MM.1S (cell line): Measurements from ENCODE around the gene NR5A2.

ENCODE experiments used
- DNase-seq: peaks from one replicate; pipeline ENCODE4 v3.0.0-alpha.2; 2015
- H2AFZ ChIP-seq: fragments of 300-600 bp; sonication (generic); 2 replicates; pipeline ENCODE4 v1.6.0; 2016; ENCODE audit warnings: antibody characterized with exemption, low read length
- H3F3A ChIP-seq: fragments of 300-600 bp; sonication (generic); 2 replicates; pipeline ENCODE4 v1.6.1; 2016; ENCODE audit warnings: mild to moderate bottlenecking, antibody characterized with exemption, low read length, moderate library complexity, mixed read lengths; ENCODE audit not compliant: insufficient read depth
- H3K27ac ChIP-seq: fragments of 300-600 bp; sonication (generic); 2 replicates; pipeline ENCODE4 v1.5.1; 2016; ENCODE audit warnings: mild to moderate bottlenecking, low read length
- H3K27me3 ChIP-seq: fragments of 300-600 bp; sonication (generic); replicated peaks from 2 replicates; pipeline ENCODE4 v1.6.0; 2016; ENCODE audit warnings: low read length; ENCODE audit not compliant: insufficient read depth
- H3K36me3 ChIP-seq: fragments of 300-600 bp; sonication (generic); replicated peaks from 2 replicates; pipeline ENCODE4 v1.6.1; 2016; ENCODE audit warnings: mild to moderate bottlenecking, low read length, mixed read lengths; ENCODE audit not compliant: insufficient read depth
- H3K4me1 ChIP-seq: fragments of 300-600 bp; sonication (generic); 2 replicates; pipeline ENCODE4 v1.6.1; 2016; ENCODE audit warnings: low read length, mixed read lengths
- H3K4me2 ChIP-seq: fragments of 300-600 bp; sonication (generic); 2 replicates; pipeline ENCODE4 v1.6.0; 2016; ENCODE audit warnings: low read depth, low read length
- H3K4me3 ChIP-seq: fragments of 300-600 bp; sonication (generic); 2 replicates; pipeline ENCODE4 v1.5.1; 2016; ENCODE audit warnings: low read length, mixed read lengths
- H3K79me2 ChIP-seq: fragments of 300-600 bp; sonication (generic); 2 replicates; pipeline ENCODE4 v1.6.1; 2016; ENCODE audit warnings: mixed run types, low read length, mixed read lengths
- H3K9ac ChIP-seq: fragments of 300-600 bp; sonication (generic); 2 replicates; pipeline ENCODE4 v1.6.1; 2016; ENCODE audit warnings: low read length, mixed read lengths
- H3K9me2 ChIP-seq: fragments of 300-600 bp; sonication (generic); replicated peaks from 2 replicates; pipeline ENCODE4 v1.6.1; 2016; ENCODE audit warnings: mild to moderate bottlenecking, low read length, mixed read lengths; ENCODE audit not compliant: insufficient read depth
- H3K9me3 ChIP-seq: fragments of 300-600 bp; sonication (generic); replicated peaks from 2 replicates; pipeline ENCODE4 v1.6.1; 2016; ENCODE audit warnings: mild to moderate bottlenecking, low read length, mixed read lengths; ENCODE audit not compliant: insufficient read depth
- H4K20me1 ChIP-seq: fragments of 300-600 bp; sonication (generic); 2 replicates; pipeline ENCODE4 v1.6.1; 2016; ENCODE audit warnings: mild to moderate bottlenecking, low read length, moderate library complexity, mixed read lengths; ENCODE audit not compliant: insufficient read depth
- EZH2 ChIP-seq: fragments of 300-600 bp; sonication (generic); optimal IDR thresholded peaks from 2 replicates; pipeline ENCODE3; 2017; ENCODE audit warnings: low read depth, mild to moderate bottlenecking, antibody characterized with exemption, low read length, mixed read lengths
- EZH2phosphoT487 ChIP-seq: fragments of 300-600 bp; sonication (generic); IDR thresholded peaks from 2 replicates; pipeline ENCODE4 v1.6.1; 2018; ENCODE audit warnings: antibody characterized with exemption, low read length
- TF ChIP-seq, protein P1 (sequence below): fragments of 300-600 bp; sonication (generic); IDR thresholded peaks from 2 replicates; pipeline ENCODE4 v1.5.1; 2016; ENCODE audit warnings: antibody characterized with exemption, low read length, mixed read lengths

Gene NR5A2

DNA sequence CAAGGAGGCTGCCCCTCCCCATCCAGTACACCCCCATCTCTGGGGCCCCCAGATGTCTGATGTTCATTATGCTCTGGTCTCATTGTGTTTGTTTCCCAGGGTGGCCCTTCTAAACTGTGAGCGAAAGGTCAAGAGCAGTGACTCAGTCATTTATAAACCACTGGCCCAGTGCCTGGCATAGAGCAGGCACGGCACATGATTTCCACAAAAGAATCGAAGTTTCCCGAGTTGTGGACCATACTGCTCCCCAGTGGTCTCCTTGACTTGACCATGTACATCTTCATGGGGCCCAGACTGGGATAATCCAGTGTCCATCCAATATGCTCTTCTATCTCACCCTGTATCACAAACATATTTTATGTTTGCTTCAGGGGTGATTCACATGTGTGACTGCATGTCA lies 153.3 kb downstream of the NR5A2 start:
- Histone ChIP-seq H3K4me1 (no peaks in the 10 kb centered on the region), H4K20me1 (no peaks in the 10 kb centered on the region), H3K9ac (no peak overlapping the region), H3K9me3 (no peaks in the 10 kb centered on the region), H3K9me2 (no peaks in the 10 kb centered on the region), H3K36me3 (no peaks in the 10 kb centered on the region), H3K4me2 (no peak overlapping the region), H3F3A (no peaks in the 10 kb centered on the region), H2AFZ (no peak overlapping the region), H3K27me3 (no peaks in the 10 kb centered on the region), H3K27ac (no peak overlapping the region), H3K4me3 (no peak overlapping the region), H3K79me2 (no peaks in the 10 kb centered on the region)
- no peak for DNase-seq
- TF ChIP-seq, protein P1, sequence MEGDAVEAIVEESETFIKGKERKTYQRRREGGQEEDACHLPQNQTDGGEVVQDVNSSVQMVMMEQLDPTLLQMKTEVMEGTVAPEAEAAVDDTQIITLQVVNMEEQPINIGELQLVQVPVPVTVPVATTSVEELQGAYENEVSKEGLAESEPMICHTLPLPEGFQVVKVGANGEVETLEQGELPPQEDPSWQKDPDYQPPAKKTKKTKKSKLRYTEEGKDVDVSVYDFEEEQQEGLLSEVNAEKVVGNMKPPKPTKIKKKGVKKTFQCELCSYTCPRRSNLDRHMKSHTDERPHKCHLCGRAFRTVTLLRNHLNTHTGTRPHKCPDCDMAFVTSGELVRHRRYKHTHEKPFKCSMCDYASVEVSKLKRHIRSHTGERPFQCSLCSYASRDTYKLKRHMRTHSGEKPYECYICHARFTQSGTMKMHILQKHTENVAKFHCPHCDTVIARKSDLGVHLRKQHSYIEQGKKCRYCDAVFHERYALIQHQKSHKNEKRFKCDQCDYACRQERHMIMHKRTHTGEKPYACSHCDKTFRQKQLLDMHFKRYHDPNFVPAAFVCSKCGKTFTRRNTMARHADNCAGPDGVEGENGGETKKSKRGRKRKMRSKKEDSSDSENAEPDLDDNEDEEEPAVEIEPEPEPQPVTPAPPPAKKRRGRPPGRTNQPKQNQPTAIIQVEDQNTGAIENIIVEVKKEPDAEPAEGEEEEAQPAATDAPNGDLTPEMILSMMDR: no peak
- TF ChIP-seq EZH2: no peak
- TF ChIP-seq EZH2phosphoT487: no peak

DNA sequence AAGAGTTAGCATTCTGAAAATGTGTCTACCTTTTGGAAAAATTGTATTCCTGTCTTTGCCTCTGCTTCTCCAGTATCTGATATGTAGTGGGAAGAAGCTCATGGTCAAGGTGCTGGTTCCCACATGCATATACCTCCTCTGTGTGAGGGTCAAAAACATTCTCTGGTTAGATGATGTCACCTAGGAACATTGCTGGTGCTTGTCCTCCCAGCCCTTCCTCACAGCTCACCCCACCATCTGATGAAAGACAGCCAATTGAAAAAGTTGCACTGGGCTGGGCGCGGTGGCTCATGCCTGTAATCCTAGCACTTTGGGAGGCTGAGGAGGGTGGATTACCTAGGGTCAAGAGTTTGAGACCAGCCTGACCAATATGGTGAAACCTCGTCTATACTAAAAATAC lies 154.4 kb downstream of the NR5A2 start:
- H3K4me1 ChIP-seq: no peaks in the 10 kb centered on the region

DNA sequence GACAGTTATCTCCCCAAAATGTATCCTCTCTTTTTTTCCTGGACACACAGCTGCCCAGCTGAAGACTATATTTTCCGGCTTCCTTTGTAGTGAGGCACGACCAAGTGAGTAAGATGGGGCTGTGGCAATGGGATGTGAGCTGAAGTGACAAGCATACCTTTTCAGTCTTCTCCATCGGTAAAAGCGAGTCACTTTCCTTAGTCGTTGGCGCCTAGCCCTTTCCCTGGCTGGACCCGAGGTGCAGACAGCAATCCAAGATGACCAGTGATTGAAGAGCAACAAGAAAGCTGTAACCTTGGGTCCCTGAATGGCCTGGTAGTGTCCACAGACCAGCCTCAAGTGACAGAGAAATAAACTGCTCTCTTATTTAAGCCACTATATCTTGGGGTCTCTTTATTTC lies 155.2 kb downstream of the NR5A2 start:
- Histone ChIP-seq H3K4me1 (no peaks in the 10 kb centered on the region), H3K9me3 (no peaks in the 10 kb centered on the region), H3K36me3 (no peaks in the 10 kb centered on the region), H3K27me3 (no peaks in the 10 kb centered on the region), H3K79me2 (no peaks in the 10 kb centered on the region), H3K9ac (no peak overlapping the region), H3K4me2 (no peak overlapping the region), H3K27ac (no peak overlapping the region), H3F3A (no peaks in the 10 kb centered on the region), H3K4me3 (no peak overlapping the region), H3K9me2 (no peaks in the 10 kb centered on the region), H2AFZ (no peak overlapping the region), H4K20me1 (no peaks in the 10 kb centered on the region)
- DNase-seq: no peak
- TF ChIP-seq, protein P1: no peak
- no peak for TF ChIP-seq EZH2phosphoT487
- no peak for TF ChIP-seq EZH2

More for the DNA sequence above, 154.4 kb downstream of the NR5A2 start:
- Histone ChIP-seq H3K27ac (no peak overlapping the region), H3K4me2 (no peak overlapping the region), H3K36me3 (no peaks in the 10 kb centered on the region), H3K4me3 (no peak overlapping the region), H3F3A (no peaks in the 10 kb centered on the region), H3K79me2 (no peaks in the 10 kb centered on the region), H4K20me1 (no peaks in the 10 kb centered on the region), H3K9ac (no peak overlapping the region), H3K9me3 (no peaks in the 10 kb centered on the region), H2AFZ (no peak overlapping the region), H3K27me3 (no peaks in the 10 kb centered on the region), H3K9me2 (no peaks in the 10 kb centered on the region)
- DNase-seq: no peak
- TF ChIP-seq, protein P1: no peak
- TF ChIP-seq EZH2phosphoT487: no peak

DNA sequence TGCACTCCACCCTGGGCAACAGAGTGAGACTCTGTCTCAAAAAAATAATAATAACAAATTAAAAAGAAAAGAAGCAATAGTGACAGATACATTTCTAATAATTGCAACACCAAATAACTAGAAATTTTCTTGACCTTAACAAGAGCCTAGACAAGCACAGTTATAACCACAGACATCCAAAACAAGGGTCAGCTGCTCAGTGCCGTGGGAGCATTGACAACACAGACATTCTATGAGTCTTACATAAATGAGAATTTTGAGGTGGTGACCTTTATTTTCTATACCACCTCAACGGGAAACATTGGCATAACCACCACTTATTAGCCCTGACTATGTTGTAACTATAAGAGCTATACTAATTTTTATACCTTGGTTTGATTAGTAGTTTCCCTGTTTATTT lies 156.1 kb downstream of the NR5A2 start:
- H4K20me1 ChIP-seq: no peaks in the 10 kb centered on the region
- H3K4me2 ChIP-seq: no peak overlapping the region
- H3K27me3 ChIP-seq: no peaks in the 10 kb centered on the region
- H3K79me2 ChIP-seq: no peaks in the 10 kb centered on the region
- H3K27ac ChIP-seq: no peak overlapping the region
- DNase-seq: no peak
- H3K36me3 ChIP-seq: no peaks in the 10 kb centered on the region
- H3K9me2 ChIP-seq: no peaks in the 10 kb centered on the region
- no peak overlapping the region for H2AFZ ChIP-seq
- TF ChIP-seq EZH2: no peak
- no peak for TF ChIP-seq EZH2phosphoT487
- H3F3A ChIP-seq: no peaks in the 10 kb centered on the region
- H3K4me1 ChIP-seq: no peaks in the 10 kb centered on the region
- H3K4me3 ChIP-seq: no peak overlapping the region
- H3K9me3 ChIP-seq: no peaks in the 10 kb centered on the region
- H3K9ac ChIP-seq: no peak overlapping the region
